Astrocyte (in vitro differentiated cells and primary cell): ENCODE data around the gene ELMOD1.

Experiments used
- CTCF ChIP-seq: IDR thresholded peaks from 2 replicates; pipeline ENCODE4 v1.5.1; 2011; ENCODE audit warnings: low read depth, mild to moderate bottlenecking, inconsistent platforms, low read length, moderate library complexity; ENCODE audit not compliant: insufficient read depth
- EZH2 ChIP-seq: IDR thresholded peaks from 2 replicates; pipeline ENCODE4 v1.6.1; 2012; ENCODE audit warnings: mild to moderate bottlenecking, low read length, inconsistent platforms; ENCODE audit not compliant: insufficient read depth

DNA sequence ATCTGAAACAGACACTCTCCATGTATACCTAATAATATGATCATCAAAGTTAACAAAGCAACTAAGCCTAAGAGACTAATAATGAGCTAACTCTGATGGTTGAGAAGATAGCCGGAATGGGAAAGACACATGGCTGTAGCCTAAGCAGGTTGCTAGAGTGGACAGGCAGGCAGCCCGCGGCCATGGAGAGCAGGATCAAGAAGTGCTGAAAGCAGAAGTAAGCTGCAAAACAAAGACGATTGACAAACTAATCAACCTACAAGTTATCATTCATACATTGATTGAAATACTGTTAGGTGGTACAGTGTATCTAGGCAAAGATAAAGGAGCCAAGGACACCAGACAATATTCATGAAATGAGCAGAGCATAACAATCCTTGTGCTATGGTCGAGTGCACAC lies 91.6 kb downstream of the ELMOD1 start:
- TF ChIP-seq EZH2 (no peak), CTCF (no peak)
